ENCODE results near the gene IRX4. TPM values are rescaled to one million over a fixed set of nuclear protein-coding genes. Genes with fewer than 3 reads are reported as not detected.

Gene IRX4
- total RNA-seq, 1 experiment from 2014 or later = 16.5 TPM

DNA sequence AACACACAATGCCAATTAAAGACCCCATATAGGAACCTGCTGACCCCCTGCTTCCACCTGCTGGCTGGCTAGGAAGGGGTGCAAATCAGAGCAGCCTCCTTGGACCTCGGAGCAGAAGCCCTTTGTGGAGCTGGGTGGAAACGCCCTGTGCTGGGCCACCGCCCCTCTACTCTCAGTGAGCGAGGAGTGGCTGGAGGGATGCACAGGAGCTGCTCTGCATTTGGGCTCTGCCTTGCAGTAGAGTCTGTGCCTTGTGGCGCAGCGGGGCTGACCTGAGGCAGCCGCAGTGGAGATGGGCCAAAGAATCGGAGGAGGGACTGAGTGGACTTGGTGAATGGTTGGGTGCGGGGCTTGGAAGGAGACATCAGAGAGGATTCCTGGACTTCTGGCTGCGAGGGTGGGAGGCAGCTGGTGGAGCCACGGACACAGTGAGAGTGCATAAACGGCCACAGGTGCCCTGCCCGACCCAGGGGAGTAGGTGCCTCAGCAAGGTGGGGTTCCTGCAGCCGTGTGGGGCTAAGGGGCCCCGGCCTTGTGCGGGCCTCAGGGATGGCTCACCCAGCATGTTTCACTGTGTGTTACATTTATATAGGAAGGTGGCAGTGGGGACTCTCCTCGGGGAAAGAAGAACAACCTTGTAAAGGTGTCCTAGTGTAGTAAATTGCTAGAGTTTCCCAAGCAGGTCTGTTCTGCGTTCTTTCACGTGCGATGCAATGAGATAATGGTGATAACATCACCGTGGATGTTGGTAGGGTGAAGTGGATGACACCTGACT is 14.1 kb upstream of the IRX4 start (continued):
- TF ChIP-seq, protein P1, sequence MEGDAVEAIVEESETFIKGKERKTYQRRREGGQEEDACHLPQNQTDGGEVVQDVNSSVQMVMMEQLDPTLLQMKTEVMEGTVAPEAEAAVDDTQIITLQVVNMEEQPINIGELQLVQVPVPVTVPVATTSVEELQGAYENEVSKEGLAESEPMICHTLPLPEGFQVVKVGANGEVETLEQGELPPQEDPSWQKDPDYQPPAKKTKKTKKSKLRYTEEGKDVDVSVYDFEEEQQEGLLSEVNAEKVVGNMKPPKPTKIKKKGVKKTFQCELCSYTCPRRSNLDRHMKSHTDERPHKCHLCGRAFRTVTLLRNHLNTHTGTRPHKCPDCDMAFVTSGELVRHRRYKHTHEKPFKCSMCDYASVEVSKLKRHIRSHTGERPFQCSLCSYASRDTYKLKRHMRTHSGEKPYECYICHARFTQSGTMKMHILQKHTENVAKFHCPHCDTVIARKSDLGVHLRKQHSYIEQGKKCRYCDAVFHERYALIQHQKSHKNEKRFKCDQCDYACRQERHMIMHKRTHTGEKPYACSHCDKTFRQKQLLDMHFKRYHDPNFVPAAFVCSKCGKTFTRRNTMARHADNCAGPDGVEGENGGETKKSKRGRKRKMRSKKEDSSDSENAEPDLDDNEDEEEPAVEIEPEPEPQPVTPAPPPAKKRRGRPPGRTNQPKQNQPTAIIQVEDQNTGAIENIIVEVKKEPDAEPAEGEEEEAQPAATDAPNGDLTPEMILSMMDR (IDR thresholded peaks at IDR 0.05 in 2 of 3, conservative IDR thresholded peaks at IDR 0.05 in 1 of 3; ENCODE audit: borderline replicate concordance in 1 of 3, insufficient read depth in 1 of 3, low read depth in 2 of 3, low read length in 2 of 3) = no peak
- TF ChIP-seq SRF (IDR thresholded peaks at IDR 0.05; ENCODE audit: low read depth) (no peak), SIN3A (IDR thresholded peaks at IDR 0.05; ENCODE audit: low read depth) (no peak), EZH2 (IDR thresholded peaks at IDR 0.05) (no peak), JUND (IDR thresholded peaks at IDR 0.05) (no peak), CBX3 (IDR thresholded peaks at IDR 0.05; ENCODE audit: low read depth) (no peak)
- TF ChIP-seq, protein P2, sequence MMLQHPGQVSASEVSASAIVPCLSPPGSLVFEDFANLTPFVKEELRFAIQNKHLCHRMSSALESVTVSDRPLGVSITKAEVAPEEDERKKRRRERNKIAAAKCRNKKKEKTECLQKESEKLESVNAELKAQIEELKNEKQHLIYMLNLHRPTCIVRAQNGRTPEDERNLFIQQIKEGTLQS (IDR thresholded peaks at IDR 0.05) = no peak

DNA sequence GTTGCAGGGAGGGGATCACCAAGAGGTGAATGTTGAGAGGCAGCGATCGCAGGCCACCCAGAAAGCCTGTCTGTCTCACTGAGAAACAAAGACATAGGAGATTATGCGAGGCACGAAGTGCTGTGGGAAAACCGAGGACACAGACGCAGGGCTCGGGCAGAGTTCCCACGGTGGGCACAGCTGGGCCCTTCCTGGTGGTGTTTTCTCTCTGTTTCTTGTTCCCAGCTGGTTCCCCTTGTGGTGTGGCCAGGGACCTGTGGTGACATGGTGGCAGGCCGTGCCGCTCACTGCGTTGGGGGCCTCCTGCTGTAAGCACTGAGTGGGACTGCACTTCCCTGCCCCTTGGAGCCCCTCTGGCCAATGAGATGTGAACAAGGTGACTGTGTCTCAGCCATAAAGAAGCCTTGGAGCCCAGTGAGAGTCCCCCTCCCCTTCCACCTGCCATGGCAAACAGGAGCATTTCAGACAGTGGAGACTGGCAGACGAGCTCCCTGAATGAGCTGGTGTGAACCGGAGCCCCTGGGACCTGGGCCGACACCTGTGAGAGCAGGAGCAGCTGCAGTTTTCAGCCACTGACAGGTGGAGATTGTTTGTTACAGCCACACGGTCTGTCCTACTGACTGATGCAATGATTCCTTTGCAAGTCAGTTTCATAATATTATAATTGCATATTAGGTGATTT is 13.2 kb upstream of the IRX4 start:
- Histone ChIP-seq H3K9me2 (ENCODE audit: insufficient read depth) (no peaks in the 10 kb centered on the region), H3K9me3 (ENCODE audit: control insufficient read depth in 1 of 2, insufficient read depth in 1 of 2, low read depth in 1 of 2, low read length in 2 of 2) (no peaks in the 10 kb centered on the region), H4K20me1 (ENCODE audit: insufficient read depth) (no peaks in the 10 kb centered on the region), H3K27ac (ENCODE audit: low read depth, low read length) (no peak overlapping the region), H2AFZ (ENCODE audit: low read depth, low read length, poor library complexity, severe bottlenecking) (no peak overlapping the region), H3K4me2 (ENCODE audit: low read length) (no peak overlapping the region), H3K36me3 (ENCODE audit: control insufficient read depth in 1 of 2, insufficient read depth in 2 of 2, low read length in 2 of 2) (no peaks in the 10 kb centered on the region), H3K79me2 (ENCODE audit: insufficient read depth, low read length) (no peaks in the 10 kb centered on the region), H3K27me3 (ENCODE audit: insufficient read depth, low read length) (no peaks in the 10 kb centered on the region), H3K4me1 (ENCODE audit: control insufficient read depth in 1 of 2, insufficient read depth in 2 of 2, low read length in 2 of 2) (no peaks in the 10 kb centered on the region), H3K9ac (ENCODE audit: low read length) (no peak overlapping the region), H3K4me3 (replicated peaks in 1 of 2; ENCODE audit: low read depth in 1 of 2, low read length in 2 of 2) (no peak overlapping the region)
- RAD21 ChIA-PET (ENCODE audit: low non-redundant PET in 1 of 2, low total read pairs in 2 of 2, uncharacterized antibody in 2 of 2, unreplicated experiment in 2 of 2) = no interaction called here
- intact Hi-C loops (cut with micrococcal nuclease) = no loop called here
- no TSS peak for BruUV-seq (replicated peaks)
- CTCF ChIA-PET = interaction anchor here (1.0 kb wide), 1 partner anchor 256 kb away, joined by 3 read pairs; no protein-coding TSS in a partner anchor
- POLR2A ChIA-PET = no interaction called here
- DNase-seq (ENCODE audit: low read depth, low spot score) (no peak), ATAC-seq (no peak)
- no peak for TF ChIP-seq ZFX (IDR thresholded peaks at IDR 0.05)
- no peak for TF ChIP-seq POLR2A (IDR thresholded peaks at IDR 0.05; ENCODE audit: borderline replicate concordance, extremely low read depth, insufficient read depth, insufficient read length)
- TF ChIP-seq SP1 (IDR thresholded peaks at IDR 0.05; ENCODE audit: low read depth) = no peak
- TF ChIP-seq TCF7L2 (IDR thresholded peaks at IDR 0.05; ENCODE audit: borderline replicate concordance, extremely low read depth, insufficient read depth, insufficient read length) = no peak
- no peak for TF ChIP-seq YY1 (IDR thresholded peaks at IDR 0.05; ENCODE audit: extremely low read depth, insufficient replicate concordance, low read depth, low read length)
- no peak for TF ChIP-seq EGR1 (IDR thresholded peaks at IDR 0.05; ENCODE audit: low read depth)
- TF ChIP-seq ZNF274 (IDR thresholded peaks at IDR 0.05; ENCODE audit: low read depth, low read length) = no peak
- no peak for TF ChIP-seq EZH2 (IDR thresholded peaks at IDR 0.05)
- TF ChIP-seq, protein P3, sequence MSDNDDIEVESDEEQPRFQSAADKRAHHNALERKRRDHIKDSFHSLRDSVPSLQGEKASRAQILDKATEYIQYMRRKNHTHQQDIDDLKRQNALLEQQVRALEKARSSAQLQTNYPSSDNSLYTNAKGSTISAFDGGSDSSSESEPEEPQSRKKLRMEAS (IDR thresholded peaks at IDR 0.05) = no peak
- TF ChIP-seq RAD21 (IDR thresholded peaks at IDR 0.05; ENCODE audit: low read depth) = no peak
- TF ChIP-seq, protein P1 (IDR thresholded peaks at IDR 0.05 in 2 of 3, conservative IDR thresholded peaks at IDR 0.05 in 1 of 3; ENCODE audit: borderline replicate concordance in 1 of 3, insufficient read depth in 1 of 3, low read depth in 2 of 3, low read length in 2 of 3) = no peak
- no peak for TF ChIP-seq CBX3 (IDR thresholded peaks at IDR 0.05; ENCODE audit: low read depth)
- TF ChIP-seq POLR2AphosphoS5 (IDR thresholded peaks at IDR 0.05; ENCODE audit: low read depth, low read length) = no peak
- TF ChIP-seq JUND (IDR thresholded peaks at IDR 0.05) = no peak
- TF ChIP-seq, protein P2 (IDR thresholded peaks at IDR 0.05) = no peak

All from HCT116 (cell line).